ENCODE data around the gene FGFBP2.

GRCh38 chr4:15914736-15915135, 48.2 kb downstream of the FGFBP2 start:
- no peak for TF ChIP-seq YY1 (IDR thresholded peaks at IDR 0.05; ENCODE audit: low read depth, low read length)
- no peak for TF ChIP-seq EZH2 (IDR thresholded peaks at IDR 0.05; ENCODE audit: borderline replicate concordance, control insufficient read depth, low read depth, low read length)
- no peak for TF ChIP-seq RFX5 (IDR thresholded peaks at IDR 0.05; ENCODE audit: low read depth, low read length)
- no peak for TF ChIP-seq BCLAF1 (IDR thresholded peaks at IDR 0.05)
- no peak for TF ChIP-seq SMAD1 (IDR thresholded peaks at IDR 0.05; ENCODE audit: low read depth, partially characterized antibody)

Measured in GM12878 (cell line).